Stimulated activated CD4-positive, alpha-beta T cell treated with anti-CD3 and anti-CD28 coated beads, Interleukin-1b, Interleukin-23, amount 100 ng/mL, for 48 hours (primary cell): ENCODE data around the gene NEK11.
A peak's percentile ranks its signal among the peaks of the same experiment; 100 is the strongest.
"Not testable (repeated sequence)": the region's sequence is repeated elsewhere in the genome, so short reads cannot be mapped to it uniquely, and the experiment has no call there.

ENCODE experiments used
- DNase-seq: peaks from one replicate; pipeline ENCODE4 v3.0.0-alpha.2; 2020

NEK11 gene

DNA sequence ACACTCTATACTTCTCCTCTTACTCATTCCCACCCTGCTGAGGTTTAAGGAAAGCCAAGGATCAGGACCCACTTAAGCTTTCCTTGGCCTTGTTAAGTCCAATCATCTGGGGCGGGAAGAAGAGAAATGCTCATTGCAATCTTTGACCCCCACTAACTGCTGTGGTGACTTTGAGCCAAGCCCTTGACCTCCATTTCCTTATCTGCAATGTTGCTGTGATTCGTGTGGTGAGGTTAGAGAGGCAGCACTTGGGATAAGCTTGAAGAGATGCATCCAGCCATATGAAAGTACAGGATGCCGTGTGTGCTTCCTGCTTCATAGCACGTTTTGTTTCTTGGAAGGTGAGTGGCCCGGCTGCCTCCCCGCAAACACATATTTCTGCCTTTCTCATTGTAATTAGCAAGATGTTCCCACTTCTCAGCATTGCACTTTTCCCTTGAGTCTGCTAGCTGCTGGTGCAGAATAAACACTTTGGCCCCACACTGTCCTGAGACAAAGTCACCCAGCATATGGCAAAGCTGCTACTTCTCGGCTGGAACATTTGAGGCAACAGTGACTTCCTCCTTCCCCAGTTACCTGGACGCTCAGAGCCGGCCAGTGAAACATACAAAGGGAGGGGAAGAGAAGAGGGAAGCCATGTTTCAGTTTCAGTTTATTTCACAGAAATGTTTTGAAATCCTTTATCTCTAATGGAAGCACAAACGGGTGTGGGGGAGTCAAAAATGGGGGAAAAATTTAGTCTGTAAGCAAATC is 344.4 kb downstream of the NEK11 start:
- DNase-seq = no peak

GRCh38 chr3:131371688-131372066 is 345.0 kb downstream of the NEK11 start:
- no peak for DNase-seq

DNA sequence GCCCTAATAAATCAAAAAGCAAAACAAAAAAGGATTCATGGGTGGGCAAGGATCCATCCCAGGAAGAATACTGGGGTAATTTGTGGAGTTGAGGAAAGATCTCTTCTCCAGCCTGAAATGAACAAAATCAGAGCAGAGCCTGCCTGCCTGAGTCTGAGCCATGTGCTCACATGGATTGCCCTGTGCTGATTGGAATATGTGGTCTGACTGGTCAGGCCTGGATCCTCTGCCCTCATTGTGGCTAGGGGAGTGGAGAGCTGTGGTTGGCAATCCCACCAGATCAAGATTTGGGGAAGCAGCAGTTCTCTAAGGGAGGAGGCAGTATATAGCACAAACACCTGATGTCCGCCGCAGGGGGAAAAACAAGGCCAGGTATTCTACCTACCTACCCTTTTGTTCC is 348.1 kb downstream of the NEK11 start:
- DNase-seq = no peak

DNA sequence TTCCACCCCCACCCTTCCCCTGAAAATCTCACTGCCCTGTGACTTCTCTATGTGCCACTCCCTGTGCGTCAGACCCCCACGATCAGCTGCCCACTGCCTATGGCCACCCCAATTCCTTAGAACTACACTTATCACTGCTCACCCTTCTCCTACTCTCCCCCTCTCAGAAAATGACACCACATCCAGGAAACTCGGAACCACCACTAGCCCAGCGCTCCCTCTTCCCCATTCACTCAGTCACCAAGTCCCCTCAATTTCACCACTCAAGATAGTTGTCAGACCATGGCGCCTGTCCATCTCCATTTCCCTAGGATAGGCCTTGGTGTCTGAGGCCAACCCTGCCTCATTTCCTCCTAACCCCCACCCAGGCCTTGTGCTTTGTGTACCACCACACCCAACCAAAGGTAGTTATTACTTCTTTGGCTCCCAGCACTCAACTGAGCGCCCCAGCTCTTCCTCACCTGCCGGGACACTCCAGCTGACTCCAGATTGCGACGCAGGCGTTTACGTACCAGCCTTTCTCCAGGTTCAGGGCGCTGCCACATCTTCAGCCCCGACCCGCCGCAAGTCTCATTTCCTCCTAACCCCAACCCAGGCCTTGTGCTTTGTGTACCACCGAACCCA is 354.3 kb downstream of the NEK11 start:
- not testable (repeated sequence) for DNase-seq

DNA sequence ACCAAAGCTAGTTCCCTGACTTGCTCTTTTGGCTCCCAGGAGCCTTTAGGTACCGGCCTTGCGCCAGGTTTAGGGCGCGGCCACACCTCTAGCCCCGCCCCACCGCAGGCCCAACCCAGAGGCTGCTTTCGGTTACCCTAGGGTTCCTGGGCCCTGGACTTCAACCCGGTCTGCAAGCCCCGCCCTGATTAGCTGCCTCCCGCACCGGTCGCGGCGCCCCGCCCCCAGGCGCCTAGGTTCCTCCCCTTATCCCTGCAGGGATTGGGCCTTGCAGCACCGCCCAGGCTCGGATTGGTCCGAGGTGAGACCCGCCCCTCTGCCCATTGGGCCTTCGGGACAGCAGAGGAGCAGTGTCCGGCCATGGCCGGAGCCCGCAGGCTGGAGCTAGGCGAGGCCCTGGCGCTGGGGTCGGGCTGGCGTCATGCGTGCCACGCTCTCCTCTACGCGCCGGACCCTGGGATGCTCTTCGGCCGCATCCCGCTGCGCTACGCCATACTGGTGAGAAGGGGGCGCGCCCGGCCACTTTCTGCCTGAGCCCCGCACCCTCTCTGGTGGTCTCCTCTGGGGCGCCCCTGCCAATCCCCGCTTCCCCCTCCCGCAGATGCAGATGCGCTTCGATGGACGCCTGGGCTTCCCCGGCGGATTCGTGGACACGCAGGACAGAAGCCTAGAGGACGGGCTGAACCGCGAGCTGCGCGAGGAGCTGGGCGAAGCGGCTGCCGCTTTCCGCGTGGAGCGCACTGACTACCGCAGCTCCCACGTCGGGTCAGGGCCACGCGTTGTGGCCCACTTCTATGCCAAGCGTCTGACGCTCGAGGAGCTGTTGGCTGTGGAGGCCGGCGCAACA is 355.0 kb downstream of the NEK11 start, which contains the start of gene NUDT16:
NUDT16 (plus strand) TSS at position 330 of the 847 bp plus-strand sequence; CDS start at position 361, 31 bp downstream.
- peak; percentile 97 for DNase-seq

- no peak for DNase-seq
Observed at GRCh38 chr3:131386429-131387165, 359.9 kb downstream of the NEK11 start.

GRCh38 chr3:131387796-131388489 is 361.3 kb downstream of the NEK11 start:
- no peak for DNase-seq

DNA sequence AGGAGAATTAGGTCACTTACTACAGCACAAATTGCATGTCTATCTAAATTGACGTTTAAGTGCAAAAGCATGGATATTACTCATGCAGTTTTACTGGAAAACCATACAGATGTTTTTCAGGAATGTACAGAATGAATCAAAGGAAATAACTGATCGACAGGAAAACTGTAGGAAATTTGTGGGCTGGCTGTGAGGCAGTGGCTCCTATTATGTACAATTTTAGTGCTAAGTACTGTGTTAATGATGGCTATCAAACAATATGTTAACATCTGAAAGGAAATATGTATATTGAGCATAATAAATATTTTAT is 361.8 kb downstream of the NEK11 start:
- no peak for DNase-seq

GRCh38 chr3:131390331-131390730 is 363.7 kb downstream of the NEK11 start:
- no peak for DNase-seq

DNA sequence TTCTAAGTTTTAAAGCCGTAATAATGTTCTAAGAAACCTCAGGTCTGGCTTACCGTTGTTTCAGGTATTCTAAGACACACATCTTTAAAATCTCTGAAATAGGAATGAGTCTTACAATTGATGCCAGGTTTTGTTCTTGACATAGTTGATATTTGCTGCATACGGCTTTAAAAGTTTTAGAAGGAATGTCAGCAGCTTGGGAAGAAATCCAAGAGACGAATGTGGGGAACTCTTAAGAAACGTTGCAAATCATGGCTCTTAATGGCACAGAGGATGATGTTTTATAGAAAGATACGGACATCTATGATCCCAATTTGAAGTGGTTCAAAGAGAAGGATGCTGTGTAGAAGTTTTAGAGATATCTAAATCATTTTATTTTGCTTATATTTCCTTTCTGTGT is 366.4 kb downstream of the NEK11 start:
- DNase-seq = no peak

GRCh38 chr3:131393868-131394267 is 367.2 kb downstream of the NEK11 start:
- DNase-seq = no peak

DNA sequence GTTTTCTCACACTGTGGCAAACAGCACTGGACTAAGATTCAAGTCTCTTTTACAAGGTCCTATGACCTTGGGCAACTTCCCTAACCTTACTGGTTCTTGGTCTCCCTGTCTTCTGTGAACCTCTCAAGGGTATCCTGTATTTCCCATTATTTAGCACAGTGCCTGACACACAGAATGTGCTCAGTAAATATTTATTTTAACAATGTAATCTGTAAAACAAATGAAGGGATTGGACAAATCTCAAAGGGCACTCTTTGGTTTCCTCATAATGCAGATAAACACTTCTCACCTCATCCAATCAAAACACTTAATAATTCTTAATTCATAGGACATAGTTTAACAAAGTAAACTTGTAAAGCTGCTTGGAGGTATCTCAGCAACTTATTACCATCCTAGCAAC is 367.7 kb downstream of the NEK11 start:
- no peak for DNase-seq

DNA sequence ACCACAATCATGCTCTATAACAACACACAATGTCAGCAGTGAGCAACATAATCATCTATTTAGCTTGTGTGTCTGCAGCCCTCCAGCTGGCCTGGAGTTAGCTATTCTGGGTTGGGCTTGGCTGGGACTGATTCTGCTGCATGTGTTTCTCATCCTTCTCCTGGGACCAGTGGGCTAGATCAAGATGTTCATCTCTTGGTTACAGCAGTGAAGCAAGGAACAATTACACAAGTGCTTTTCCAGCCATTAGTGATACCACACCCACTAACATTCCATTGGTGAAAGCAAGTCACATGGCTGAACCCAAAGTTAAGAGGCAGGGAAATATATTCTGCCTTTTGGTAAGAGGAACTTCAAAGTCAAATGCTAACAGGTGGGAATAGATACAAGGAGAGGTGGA is 369.5 kb downstream of the NEK11 start:
- DNase-seq = no peak

- no peak for DNase-seq
Observed at GRCh38 chr3:131397889-131398288, 371.2 kb downstream of the NEK11 start.
